Dedifferentiated amniotic fluid mesenchymal stem cell (primary cell): ENCODE measurements around the gene CFAP46.

Experiments used
- DNase-seq: peaks from one replicate; pipeline ENCODE4 v3.0.0-alpha.2; 2016; ENCODE audit errors: extremely low spot score

The CFAP46 gene

DNA sequence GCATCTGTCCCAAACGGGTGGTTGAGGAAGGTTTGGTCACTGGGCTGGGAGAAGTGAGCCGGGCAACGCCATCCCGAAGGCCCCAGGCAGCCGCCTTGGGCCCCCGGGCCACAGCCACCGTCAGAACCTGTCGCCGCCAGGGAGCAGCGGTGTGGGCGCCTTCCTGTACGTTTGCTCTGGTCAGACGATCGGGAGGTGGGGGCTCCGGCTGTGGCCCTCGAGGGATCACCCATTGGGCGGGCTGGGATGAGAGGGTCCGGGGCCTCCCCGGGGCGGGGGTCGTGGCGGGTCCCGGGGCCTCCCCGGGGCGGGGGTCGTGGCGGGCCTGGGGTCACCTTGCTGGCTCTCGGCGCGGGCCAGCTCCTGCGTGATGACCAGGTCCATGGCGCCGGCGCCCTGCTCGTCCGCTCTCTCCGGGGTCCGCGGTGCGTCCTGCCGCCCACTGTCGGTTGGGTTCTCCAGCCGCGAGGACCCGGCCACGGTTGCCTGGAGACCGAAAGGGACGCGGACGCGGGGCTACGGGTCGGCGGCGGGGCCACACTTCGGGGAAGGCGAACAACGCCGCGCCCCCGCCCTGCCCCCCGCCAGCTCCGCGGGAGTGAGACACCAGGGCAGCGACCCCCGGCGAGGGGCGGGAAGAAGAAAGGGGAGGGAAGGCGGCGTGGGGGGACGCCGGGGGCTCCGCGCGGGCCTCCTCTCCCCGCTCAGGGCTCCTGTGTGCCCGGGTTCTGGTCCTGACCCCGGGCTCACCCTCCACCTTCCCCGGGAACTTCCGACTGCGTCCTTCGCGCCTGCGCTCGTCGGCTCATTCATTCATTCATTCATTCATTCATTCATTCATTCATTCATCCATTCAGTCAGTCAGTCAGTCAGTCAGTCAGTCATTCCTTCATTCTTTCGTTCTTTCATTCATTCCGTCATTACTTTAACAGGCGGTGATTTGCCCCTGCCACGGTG is at the start of gene CFAP46:
Gene CFAP46 (minus strand): TSS at position 470 of the 957 bp plus-strand sequence. CDS start 86 bp downstream, at position 384.
- no peak for DNase-seq

DNA sequence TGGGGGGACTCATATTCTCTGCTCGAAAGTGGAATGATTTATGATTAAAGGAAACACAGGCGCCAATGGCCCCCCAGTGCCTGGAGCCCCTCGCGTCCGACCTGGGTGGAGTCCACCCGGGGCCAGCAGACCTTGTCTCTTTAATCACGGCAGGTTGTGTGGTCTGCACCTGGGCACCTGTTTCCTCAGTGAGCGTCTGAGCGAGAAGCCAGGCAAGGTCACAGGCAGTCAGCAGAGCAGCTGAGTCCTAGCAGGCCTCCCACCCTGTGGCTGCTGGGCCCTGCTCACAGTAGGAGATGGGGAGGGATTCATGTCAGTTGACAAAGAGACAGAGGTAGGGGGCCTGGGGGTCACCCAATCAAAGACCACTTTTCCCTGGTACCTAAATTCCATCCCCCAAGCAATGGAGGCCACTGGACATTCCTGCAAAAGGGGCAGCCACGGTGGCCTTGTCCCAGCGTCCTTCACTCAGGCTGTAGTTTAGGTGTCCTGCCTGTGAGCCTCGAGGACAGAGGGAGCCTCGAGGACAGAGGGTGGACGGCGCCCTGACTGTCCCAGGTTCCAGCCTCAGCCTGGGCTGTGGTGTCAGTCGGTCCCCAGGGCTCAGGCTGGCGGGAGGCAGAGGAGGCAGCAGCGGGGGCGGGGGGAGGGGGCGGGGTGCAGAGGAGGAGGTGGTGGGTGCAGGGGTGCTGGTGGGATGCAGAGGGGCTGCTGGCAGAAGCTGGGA is 49.5 kb upstream of the CFAP46 start:
- DNase-seq: no peak

DNA sequence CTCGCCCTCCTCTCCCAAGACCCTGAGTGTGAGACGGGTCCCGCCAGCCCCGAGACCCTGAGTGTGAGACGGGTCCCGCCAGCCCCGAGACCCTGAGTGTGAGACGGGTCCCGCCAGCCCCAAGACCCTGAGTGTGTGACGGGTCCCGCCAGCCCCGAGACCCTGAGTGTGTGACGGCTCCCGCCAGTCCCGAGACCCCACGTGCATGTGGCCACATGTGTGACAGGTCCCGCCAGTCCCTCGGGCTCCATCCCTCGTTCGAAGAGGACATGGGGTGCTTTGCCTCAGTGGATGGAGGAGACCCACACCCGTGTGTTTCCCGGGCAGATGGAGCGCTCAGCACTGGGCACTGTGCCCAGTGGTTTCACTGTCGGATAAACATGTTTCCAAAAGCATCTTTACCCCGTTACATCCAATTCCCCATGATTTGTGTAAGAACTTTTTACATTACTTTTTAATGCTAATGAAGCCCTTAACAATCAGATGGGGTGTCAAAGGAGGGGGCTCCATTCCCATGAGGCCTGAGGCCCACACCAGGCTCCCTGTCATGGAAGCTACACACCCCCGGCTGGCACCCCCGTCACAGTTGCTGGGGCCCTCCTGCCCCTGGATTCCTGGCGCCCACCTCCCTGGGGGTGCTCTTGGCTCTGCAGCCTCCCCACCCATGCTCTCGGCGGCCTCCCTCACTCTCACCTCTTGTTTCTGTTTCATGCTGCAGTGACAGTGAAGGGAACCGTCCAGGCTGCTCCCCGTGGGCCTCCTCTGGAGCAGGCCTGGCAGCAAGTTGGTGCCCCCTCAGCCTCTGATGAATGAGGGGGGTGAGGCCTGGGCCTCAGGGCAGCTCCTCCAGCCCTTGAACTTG is 48.5 kb upstream of the CFAP46 start:
- no peak for DNase-seq

GRCh38 chr10:132989476-132990415 is 47.4 kb upstream of the CFAP46 start:
- DNase-seq: no peak

GRCh38 chr10:132988988-132989387 is 46.6 kb upstream of the CFAP46 start:
- no peak for DNase-seq

GRCh38 chr10:132987671-132988571 is 45.6 kb upstream of the CFAP46 start:
- peak; percentile 90 for DNase-seq

DNA sequence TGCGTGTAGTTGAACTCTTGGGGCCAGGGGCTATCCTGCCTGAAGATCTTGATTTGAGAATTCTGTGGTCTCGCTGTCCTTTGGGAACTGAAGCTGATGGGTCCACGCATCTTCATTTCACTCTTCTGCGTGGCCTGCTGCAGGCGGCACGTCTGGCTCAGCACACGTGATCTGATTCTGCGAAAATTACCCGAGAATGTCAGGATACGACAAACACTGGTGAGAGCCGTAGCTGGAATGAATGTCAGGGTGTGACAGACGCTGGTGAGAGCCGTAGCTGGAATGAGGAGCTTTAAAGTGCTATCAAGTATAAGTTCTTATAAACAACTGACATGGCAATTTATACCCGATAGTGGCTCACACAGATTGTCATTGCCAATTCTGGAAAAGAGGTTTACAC is 44.6 kb upstream of the CFAP46 start:
- DNase-seq: no peak

DNA sequence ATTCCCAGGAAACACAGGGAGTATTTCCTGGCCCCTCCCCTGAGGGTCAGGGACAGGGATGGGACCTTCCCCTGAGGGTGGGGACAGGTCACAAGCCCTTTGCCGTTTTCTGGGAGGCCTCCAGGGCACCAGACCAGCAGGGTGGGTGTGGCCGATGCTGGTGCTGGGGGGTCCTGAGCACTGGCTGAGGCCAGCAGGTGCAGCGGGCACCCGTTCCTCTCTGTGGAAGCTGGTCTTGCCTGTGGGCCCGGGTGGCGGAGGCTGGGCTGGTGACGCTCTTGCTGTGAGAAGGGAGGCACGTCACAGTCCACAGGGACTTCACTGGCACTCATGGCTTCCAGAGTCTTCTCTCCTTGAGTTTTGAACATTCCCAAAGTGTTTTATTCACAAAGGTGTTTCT is 44.2 kb upstream of the CFAP46 start:
- no peak for DNase-seq

DNA sequence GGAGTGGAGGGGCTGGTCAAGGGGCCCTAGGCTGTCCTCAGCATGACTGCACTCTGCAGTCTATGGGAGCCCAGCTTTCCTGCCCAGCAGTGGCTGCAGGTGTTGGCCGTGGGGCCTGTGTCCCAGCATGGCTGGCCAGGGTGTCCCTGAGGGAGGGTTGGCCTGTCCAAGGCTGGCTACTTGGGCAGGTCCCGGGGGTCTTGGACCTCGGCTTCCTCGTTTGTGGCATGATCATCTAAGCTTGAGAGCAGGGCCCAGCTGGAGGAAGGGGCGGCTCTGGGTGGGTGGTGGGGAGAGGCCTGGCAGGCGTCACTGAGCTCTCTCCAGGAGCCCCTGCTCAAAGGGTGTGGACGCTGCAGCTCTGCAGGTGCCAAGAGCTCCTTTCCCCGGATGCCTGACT is 43.7 kb upstream of the CFAP46 start:
- no peak for DNase-seq

DNA sequence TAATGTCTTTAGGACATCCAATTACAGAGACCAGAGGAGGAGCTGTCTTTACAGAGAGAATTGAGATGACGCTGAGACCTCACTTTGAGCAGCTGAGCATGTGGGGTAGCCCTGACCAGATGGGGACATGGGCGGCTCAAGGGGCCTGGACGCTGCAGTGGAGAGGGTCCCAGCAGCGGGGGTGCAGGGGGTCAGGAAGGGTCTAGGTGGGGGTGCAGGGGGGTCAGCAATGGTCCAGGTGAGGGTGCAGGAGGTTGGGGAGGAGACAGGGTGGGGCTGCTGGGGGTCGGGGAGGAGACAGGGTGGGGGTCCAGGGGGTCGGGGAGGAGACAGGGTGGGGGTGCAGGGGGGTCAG is 43.2 kb upstream of the CFAP46 start:
- no peak for DNase-seq

DNA sequence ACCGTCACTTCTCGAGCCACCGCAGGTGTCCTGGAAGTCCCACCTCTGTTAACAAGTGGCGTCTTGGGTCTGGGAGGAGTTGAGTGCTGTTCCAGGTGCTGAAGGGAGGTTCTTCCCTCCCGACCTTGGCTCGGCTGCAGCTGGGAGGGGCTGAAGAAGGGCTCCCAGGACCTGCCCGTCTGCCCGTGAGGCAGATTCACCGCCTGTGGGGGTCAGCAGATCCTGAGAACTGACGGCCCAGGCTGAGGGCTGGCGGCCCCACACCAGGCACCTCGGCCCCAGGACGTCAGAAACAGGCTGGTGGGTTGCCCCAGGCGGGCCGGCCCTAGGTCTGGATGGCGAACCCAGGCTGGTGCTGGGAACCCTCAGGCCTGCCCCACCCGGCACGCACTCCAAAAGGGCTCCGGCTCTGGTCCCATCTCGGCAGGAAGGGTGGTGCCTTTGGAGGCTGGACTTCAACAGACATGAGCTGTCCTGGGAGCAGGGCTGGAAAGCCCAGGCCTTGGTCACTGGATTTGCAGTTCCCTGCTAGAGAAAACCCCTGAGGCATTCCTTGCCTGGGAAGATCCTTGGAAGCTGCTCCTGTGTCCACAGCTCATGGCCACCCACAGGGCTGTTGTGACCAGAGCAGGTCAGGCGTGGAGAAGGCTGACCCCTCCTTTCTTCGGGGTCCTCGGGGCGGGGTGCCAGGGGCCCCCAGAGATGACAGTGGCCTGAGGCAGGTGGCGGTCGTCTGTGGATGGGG is 42.6 kb upstream of the CFAP46 start:
- DNase-seq: no peak

DNA sequence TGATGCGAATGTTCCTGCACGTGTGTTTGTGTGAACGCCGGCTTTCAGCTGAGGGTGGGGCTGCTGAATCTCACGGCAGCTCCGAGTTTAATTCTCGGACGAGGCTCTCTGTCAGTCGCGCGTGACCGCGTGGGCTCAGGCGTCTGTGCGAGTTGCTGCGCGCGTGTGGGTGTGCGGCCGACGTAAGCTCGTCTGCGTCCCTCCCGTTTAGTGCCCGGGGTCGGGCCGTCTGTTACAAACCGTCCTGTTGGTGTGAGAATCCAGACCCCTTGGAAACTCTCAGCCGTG is 41.6 kb upstream of the CFAP46 start:
- no peak for DNase-seq

GRCh38 chr10:132983252-132984007 is 41.1 kb upstream of the CFAP46 start:
- no peak for DNase-seq

DNA sequence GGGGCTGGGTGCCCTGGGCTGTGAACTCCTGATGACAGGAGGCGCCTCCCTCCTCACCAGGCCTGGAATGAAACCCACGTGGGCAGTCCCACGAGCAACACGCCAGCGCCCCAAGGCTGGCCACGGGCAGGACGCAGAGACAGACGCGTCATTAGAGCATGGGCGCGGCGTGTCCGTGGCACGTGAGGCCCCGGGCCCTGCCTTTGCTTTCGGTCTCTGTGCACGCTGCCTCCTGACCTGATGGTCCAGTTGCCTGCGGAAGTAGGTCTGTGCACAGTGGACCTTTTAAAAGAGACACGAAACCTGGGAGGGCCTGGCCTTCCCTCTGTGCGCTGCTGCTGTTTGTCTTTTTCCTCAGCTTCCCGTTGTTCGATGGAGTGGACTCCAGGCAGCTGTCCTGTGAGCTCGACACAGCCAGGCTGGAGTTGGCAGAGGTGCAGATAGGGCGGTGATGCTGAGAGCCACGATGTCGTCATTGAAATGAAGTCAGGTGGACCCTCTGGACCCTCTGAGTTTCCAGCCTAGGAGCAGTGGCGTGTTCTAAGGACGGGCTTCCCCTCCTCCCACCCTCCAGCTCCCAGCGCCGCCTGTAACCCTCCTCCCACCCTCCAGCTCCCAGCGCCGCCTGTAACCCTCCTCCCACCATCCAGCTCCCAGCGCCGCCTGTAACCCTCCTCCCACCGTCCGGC is 40.1 kb upstream of the CFAP46 start:
- no peak for DNase-seq

GRCh38 chr10:132981746-132982145 is 39.4 kb upstream of the CFAP46 start:
- DNase-seq: no peak

DNA sequence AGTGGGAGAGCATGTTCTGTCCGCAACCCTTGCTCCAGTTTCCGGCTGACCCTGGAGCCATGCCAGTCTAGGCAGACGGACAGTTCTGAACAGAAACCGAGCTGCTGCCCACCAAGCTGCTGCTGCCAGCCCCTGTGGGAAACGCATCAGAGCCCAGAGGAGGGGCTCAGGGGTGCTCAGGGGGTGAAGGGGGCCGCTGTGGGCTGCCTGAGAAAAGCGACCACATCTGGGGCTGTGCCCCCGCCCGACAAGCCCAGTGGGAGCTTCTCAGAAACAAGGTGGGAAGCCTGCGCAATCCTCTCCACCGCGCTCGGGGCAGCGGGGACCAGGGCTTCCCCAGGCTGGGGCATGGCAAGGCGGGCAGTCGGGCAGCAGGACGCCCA is 38.8 kb upstream of the CFAP46 start:
- no peak for DNase-seq

- DNase-seq: no peak
Measured at GRCh38 chr10:132980426-132981172, 38.2 kb upstream of the CFAP46 start.
